Neural progenitor cell (in vitro differentiated cells): ENCODE results near the gene FAM131B. TPM values are rescaled to one million over a fixed set of nuclear protein-coding genes. Genes with fewer than 3 reads are reported as not detected.

Experiments
- DNase-seq: peaks from one replicate; pipeline ENCODE4 v3.0.0-alpha.2; 2016; ENCODE audit warnings: low spot score
- H2AFZ ChIP-seq: fragments of 200-600 bp; sonication (generic); replicated peaks from 2 replicates; pipeline ENCODE4 v1.6.1; 2016; ENCODE audit warnings: antibody characterized with exemption
- H3F3A ChIP-seq: fragments of 200-600 bp; sonication (generic); 2 replicates; pipeline ENCODE4 v1.6.1; 2016; ENCODE audit warnings: antibody characterized with exemption, low read depth
- H3K27ac ChIP-seq: fragments of 200-600 bp; sonication (generic); 2 replicates; pipeline ENCODE4 v1.5.1; 2016; ENCODE audit warnings: mild to moderate bottlenecking
- H3K27me3 ChIP-seq: fragments of 200-600 bp; sonication (generic); 2 replicates; pipeline ENCODE4 v1.6.1; 2016; ENCODE audit warnings: mild to moderate bottlenecking, moderate library complexity
- H3K36me3 ChIP-seq: fragments of 200-600 bp; sonication (generic); 2 replicates; pipeline ENCODE4 v1.5.1; 2016
- H3K4me1 ChIP-seq: fragments of 200-600 bp; sonication (generic); 2 replicates; pipeline ENCODE4 v1.6.1; 2016; ENCODE audit warnings: mixed run types
- H3K4me2 ChIP-seq: fragments of 200-600 bp; sonication (generic); 2 replicates; pipeline ENCODE4 v1.6.1; 2016
- H3K4me3 ChIP-seq: fragments of 200-600 bp; sonication (generic); 2 replicates; pipeline ENCODE4 v1.5.1; 2016
- H3K79me2 ChIP-seq: fragments of 200-600 bp; sonication (generic); 2 replicates; pipeline ENCODE4 v1.6.1; 2016; ENCODE audit warnings: low read depth
- H3K9ac ChIP-seq: fragments of 200-600 bp; sonication (generic); 2 replicates; pipeline ENCODE4 v1.6.1; 2016
- H3K9me3 ChIP-seq: fragments of 200-600 bp; sonication (generic); 2 replicates; pipeline ENCODE4 v1.5.1; 2016; ENCODE audit warnings: low read depth
- H4K20me1 ChIP-seq: fragments of 200-600 bp; sonication (generic); 2 replicates; pipeline ENCODE4 v1.6.1; 2016; ENCODE audit warnings: low read depth
- H3K27ac Mint-ChIP-seq: 3 replicates; pipeline ENCODE4 v1.8.0; 2021; ENCODE audit warnings: mixed read lengths
- H3K27me3 Mint-ChIP-seq: 2 replicates; pipeline ENCODE4 v1.8.0; 2022; ENCODE audit warnings: low read depth, mild to moderate bottlenecking, inconsistent platforms, moderate library complexity, mixed read lengths; ENCODE audit not compliant: insufficient read depth
- H3K36me3 Mint-ChIP-seq: 3 replicates; pipeline ENCODE4 v1.8.0; 2021; ENCODE audit warnings: mixed read lengths
- H3K4me1 Mint-ChIP-seq: 3 replicates; pipeline ENCODE4 v1.8.0; 2021; ENCODE audit warnings: mixed read lengths
- H3K4me3 Mint-ChIP-seq: 3 replicates; pipeline ENCODE4 v1.8.0; 2021; ENCODE audit warnings: mild to moderate bottlenecking, moderate library complexity, mixed read lengths
- H3K9me3 Mint-ChIP-seq: 3 replicates; pipeline ENCODE4 v1.8.0; 2020; ENCODE audit warnings: mixed read lengths
- EZH2 ChIP-seq: fragments of 200-600 bp; sonication (generic); IDR thresholded peaks from 2 replicates; pipeline ENCODE4 v1.6.1; 2017; ENCODE audit warnings: antibody characterized with exemption, mild to moderate bottlenecking, moderate library complexity
- EZH2phosphoT487 ChIP-seq: fragments of 200-600 bp; sonication (generic); IDR thresholded peaks from 2 replicates; pipeline ENCODE4 v1.6.1; 2017; ENCODE audit warnings: antibody characterized with exemption
- total RNA-seq: library from RNA; depleted of rRNA; stranded (reverse); fragments of >200 nt; gene quantifications from 2 replicates; pipeline ENCODE4 v1.2.3, GENCODE V29; 2015; ENCODE audit warnings: low replicate concordance
- TF ChIP-seq, protein P1 (sequence below): fragments of 200-600 bp; sonication (generic); IDR thresholded peaks from 2 replicates; pipeline ENCODE4 v1.5.1; 2017; ENCODE audit warnings: antibody characterized with exemption, mild to moderate bottlenecking

The FAM131B gene
- total RNA-seq, 1 donor from 2014 or later, result 20.1 TPM

DNA sequence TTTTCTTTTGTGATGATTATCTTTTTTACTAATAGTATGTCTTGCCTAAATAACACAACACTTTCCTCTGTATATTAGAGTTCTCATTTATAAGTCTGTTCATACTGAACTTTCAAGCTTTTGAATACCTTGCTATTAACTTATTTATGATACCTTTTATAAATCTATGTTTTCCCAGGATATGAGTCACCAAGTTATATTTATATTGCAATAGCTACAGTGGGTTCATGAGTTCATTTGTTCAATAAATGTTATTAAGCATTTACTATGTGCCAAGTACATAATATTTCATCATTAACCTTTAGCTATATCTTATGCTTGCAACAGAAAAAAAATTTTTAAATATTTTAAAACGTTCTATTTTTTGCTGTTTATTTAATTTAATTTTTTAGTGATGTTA lies 28.3 kb downstream of the FAM131B start:
- TF ChIP-seq EZH2phosphoT487, result no peak
- TF ChIP-seq EZH2, result no peak
- TF ChIP-seq, protein P1, sequence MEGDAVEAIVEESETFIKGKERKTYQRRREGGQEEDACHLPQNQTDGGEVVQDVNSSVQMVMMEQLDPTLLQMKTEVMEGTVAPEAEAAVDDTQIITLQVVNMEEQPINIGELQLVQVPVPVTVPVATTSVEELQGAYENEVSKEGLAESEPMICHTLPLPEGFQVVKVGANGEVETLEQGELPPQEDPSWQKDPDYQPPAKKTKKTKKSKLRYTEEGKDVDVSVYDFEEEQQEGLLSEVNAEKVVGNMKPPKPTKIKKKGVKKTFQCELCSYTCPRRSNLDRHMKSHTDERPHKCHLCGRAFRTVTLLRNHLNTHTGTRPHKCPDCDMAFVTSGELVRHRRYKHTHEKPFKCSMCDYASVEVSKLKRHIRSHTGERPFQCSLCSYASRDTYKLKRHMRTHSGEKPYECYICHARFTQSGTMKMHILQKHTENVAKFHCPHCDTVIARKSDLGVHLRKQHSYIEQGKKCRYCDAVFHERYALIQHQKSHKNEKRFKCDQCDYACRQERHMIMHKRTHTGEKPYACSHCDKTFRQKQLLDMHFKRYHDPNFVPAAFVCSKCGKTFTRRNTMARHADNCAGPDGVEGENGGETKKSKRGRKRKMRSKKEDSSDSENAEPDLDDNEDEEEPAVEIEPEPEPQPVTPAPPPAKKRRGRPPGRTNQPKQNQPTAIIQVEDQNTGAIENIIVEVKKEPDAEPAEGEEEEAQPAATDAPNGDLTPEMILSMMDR, result no peak
- no peak overlapping the region for H3K4me3 Mint-ChIP-seq
- no peaks in the 10 kb centered on the region for H3K9me3 Mint-ChIP-seq
- no peaks in the 10 kb centered on the region for H3K9me3 ChIP-seq
- no peak overlapping the region for H2AFZ ChIP-seq
- no peaks in the 10 kb centered on the region for H3K4me1 Mint-ChIP-seq
- no peak overlapping the region for H3K4me3 ChIP-seq
- H3K36me3 Mint-ChIP-seq, result no peaks in the 10 kb centered on the region
- no peaks in the 10 kb centered on the region for H3K27me3 ChIP-seq
- no peaks in the 10 kb centered on the region for H3K27me3 Mint-ChIP-seq
- no peaks in the 10 kb centered on the region for H3K36me3 ChIP-seq
- H3K4me1 ChIP-seq, result no peaks in the 10 kb centered on the region
- no peaks in the 10 kb centered on the region for H4K20me1 ChIP-seq
- H3K79me2 ChIP-seq, result no peaks in the 10 kb centered on the region
- no peaks in the 10 kb centered on the region for H3F3A ChIP-seq
- H3K9ac ChIP-seq, result no peak overlapping the region
- no peak overlapping the region for H3K27ac ChIP-seq
- no peak overlapping the region for H3K4me2 ChIP-seq
- no peak overlapping the region for H3K27ac Mint-ChIP-seq
- no peak for DNase-seq

DNA sequence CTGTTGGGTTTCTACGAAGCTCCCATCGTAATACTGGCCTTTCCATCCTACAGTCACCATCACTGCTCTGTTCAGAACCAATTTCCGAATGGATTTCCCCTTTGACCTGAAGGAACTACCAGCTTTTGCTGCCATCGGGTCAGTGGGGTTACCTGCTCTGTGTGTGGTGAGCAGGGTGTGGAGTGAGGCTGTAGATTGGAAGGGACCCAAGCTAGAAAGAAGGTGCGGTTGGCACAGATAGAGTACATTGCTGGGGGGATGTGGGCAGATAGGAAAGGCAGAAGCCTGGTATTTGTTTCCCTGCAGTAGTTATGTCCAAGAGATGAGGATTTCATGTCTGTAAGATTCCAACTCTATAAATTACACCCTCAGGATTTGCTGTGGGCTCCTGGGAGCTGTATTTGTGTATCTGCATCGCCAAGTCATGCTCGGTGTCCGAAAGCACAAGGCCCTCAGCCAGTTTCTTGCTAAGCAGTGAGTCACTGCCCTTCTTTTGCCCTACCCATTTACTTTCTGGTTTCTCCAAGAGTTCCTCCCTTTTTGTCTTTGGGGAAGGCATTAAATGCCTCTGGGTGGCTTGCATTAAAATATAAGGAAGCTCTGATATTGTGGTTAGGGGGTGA lies 31.2 kb downstream of the FAM131B start:
- no peaks in the 10 kb centered on the region for H3K9me3 ChIP-seq
- Mint-ChIP-seq H3K9me3 (no peaks in the 10 kb centered on the region), H3K4me1 (peaks cover 6% of the 10 kb centered on the region), H3K27me3 (peaks cover 2% of the 10 kb centered on the region), H3K36me3 (no peaks in the 10 kb centered on the region), H3K4me3 (no peak overlapping the region), H3K27ac (no peak overlapping the region)
- H4K20me1 ChIP-seq, result no peaks in the 10 kb centered on the region
- H3K4me3 ChIP-seq, result no peak overlapping the region
- no peak for DNase-seq
- no peak for TF ChIP-seq EZH2
- no peak for TF ChIP-seq EZH2phosphoT487
- TF ChIP-seq, protein P1, result no peak
- H3K4me1 ChIP-seq, result no peaks in the 10 kb centered on the region
- no peak overlapping the region for H2AFZ ChIP-seq
- no peak overlapping the region for H3K9ac ChIP-seq
- no peak overlapping the region for H3K4me2 ChIP-seq
- no peaks in the 10 kb centered on the region for H3K36me3 ChIP-seq
- no peaks in the 10 kb centered on the region for H3K27me3 ChIP-seq
- no peak overlapping the region for H3K27ac ChIP-seq
- no peaks in the 10 kb centered on the region for H3F3A ChIP-seq
- H3K79me2 ChIP-seq, result no peaks in the 10 kb centered on the region

DNA sequence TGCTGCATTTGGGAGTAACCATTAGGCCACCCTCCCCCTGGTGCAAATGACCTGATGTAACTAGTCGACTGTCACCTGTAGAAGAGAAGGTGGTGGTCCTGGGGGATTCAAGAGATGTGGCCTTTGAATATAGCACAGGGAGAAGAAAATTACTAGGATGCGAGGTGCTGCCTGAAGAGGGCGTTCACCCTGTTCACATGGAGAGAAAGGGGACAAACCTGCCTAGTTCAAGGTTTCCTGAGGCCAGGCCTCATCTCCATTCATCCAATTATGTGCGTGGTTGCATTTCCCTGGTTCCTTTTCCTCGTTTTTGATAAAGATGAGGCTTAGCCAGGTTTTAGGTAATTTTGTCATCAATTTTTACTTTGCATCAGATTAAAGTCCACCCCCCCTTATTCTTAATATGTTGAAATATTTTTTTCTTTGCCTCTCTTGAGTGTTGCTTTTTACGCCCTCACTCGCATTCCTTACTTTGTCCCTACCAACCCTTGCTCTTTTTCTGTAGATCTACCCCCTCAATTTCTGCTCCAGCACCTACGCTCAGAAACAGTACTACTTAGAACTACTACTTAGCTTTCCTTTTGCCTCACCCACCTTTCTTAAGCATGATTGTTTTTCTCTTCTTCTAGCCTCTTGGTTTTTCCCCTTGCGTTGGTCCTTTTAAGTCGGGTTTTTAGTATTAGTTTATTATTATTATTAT lies 32.9 kb downstream of the FAM131B start:
- Mint-ChIP-seq H3K36me3 (no peaks in the 10 kb centered on the region), H3K4me3 (peak overlapping the region; percentile 15), H3K9me3 (no peaks in the 10 kb centered on the region), H3K27ac (no peak overlapping the region), H3K27me3 (peaks cover 2% of the 10 kb centered on the region), H3K4me1 (peaks cover 6% of the 10 kb centered on the region)
- Histone ChIP-seq H2AFZ (no peak overlapping the region), H4K20me1 (no peaks in the 10 kb centered on the region), H3K79me2 (no peaks in the 10 kb centered on the region), H3K4me2 (no peak overlapping the region), H3K4me3 (no peak overlapping the region), H3K9ac (no peak overlapping the region), H3K4me1 (no peaks in the 10 kb centered on the region), H3K36me3 (no peaks in the 10 kb centered on the region), H3K27ac (no peak overlapping the region), H3K27me3 (no peaks in the 10 kb centered on the region), H3F3A (no peaks in the 10 kb centered on the region), H3K9me3 (no peaks in the 10 kb centered on the region)
- no peak for DNase-seq
- no peak for TF ChIP-seq EZH2
- TF ChIP-seq, protein P1, result no peak
- TF ChIP-seq EZH2phosphoT487, result no peak
